Activated T-helper 2 cell treated with anti-CD3 and anti-CD28 coated beads, Interferon-gamma antibody, Interleukin-2, Interleukin-4, amounts not matched to agents 10 μg/mL and 5 μg/mL and 100 μg/mL, durations not matched to agents 14 hours and 24 hours and 36 hours (primary cell): Measurements from ENCODE around the gene GNPTG. TPM values are rescaled to one million over a fixed set of nuclear protein-coding genes. Genes with fewer than 3 reads are reported as not detected.

Source experiments
- DNase-seq: peaks from one replicate; pipeline ENCODE4 v3.0.0; 2021; ENCODE audit warnings: low spot score
- H3K27ac Mint-ChIP-seq: one replicate; pipeline ENCODE4 v1.8.0; 2021; ENCODE audit warnings: mixed read lengths
- H3K27me3 Mint-ChIP-seq: one replicate; pipeline ENCODE4 v1.8.0; 2021; ENCODE audit warnings: low read depth, mixed read lengths
- H3K36me3 Mint-ChIP-seq: one replicate; pipeline ENCODE4 v1.8.0; 2021; ENCODE audit warnings: low read depth, mixed read lengths
- H3K4me1 Mint-ChIP-seq: one replicate; pipeline ENCODE4 v1.8.0; 2021; ENCODE audit warnings: low read depth, mixed read lengths
- H3K4me3 Mint-ChIP-seq: one replicate; pipeline ENCODE4 v1.8.0; 2021; ENCODE audit warnings: low read depth, mild to moderate bottlenecking, moderate library complexity, mixed read lengths
- H3K9me3 Mint-ChIP-seq: one replicate; pipeline ENCODE4 v1.8.0; 2021; ENCODE audit warnings: mixed read lengths
- intact Hi-C: fragments of 100-400 bp; cut with micrococcal nuclease; formaldehyde crosslinking; loops from one replicate; pipeline ENCODE4 v1.15.1; 2023
- total RNA-seq: library from RNA; stranded (reverse); gene quantifications from 2 replicates; pipeline ENCODE4 v1.2.3, GENCODE V29; 2022

The GNPTG gene
- 21.3 and 24.1 TPM in 2 replicates for total RNA-seq

GRCh38 chr16:1351582-1352362, at the start of gene GNPTG, which contains the start of gene TSR3:
Gene GNPTG (plus strand): TSS chr16:1351931. CDS start chr16:1351966, 35 bp downstream.
Gene TSR3 (minus strand): TSS chr16:1351878. CDS start chr16:1351804, 74 bp downstream.
- Mint-ChIP-seq H3K9me3 (no peaks in the 10 kb centered on the region), H3K36me3 (peaks cover 5% of the 10 kb centered on the region), H3K27ac (peak within 1 kb of the TSS; percentile 72), H3K4me1 (peaks cover 14% of the 10 kb centered on the region), H3K27me3 (no peaks in the 10 kb centered on the region), H3K4me3 (peak within 1 kb of the TSS; percentile 86)
- peak; percentile 86 for DNase-seq
- intact Hi-C loops = loop anchor here (1.0 to 5.0 kb wide), 3 partner anchors 8 to 261 kb away; partner anchors contain the start of genes CRAMP1, IFT140 and UQCC4

GRCh38 chr16:1305823-1306222, 45.9 kb upstream of the GNPTG start:
- Mint-ChIP-seq H3K4me3 (no peak overlapping the region), H3K27me3 (no peaks in the 10 kb centered on the region), H3K9me3 (no peaks in the 10 kb centered on the region), H3K27ac (no peak overlapping the region), H3K4me1 (peaks cover 10% of the 10 kb centered on the region), H3K36me3 (peaks cover 9% of the 10 kb centered on the region)
- intact Hi-C loops = loop anchor here (10.0 kb wide), 2 partner anchors 119 to 469 kb away; partner anchors contain the start of genes EME2, MRPS34, NME3 and UQCC4
- DNase-seq = no peak

- Mint-ChIP-seq H3K4me3 (no peak overlapping the region), H3K27ac (no peak overlapping the region), H3K9me3 (no peaks in the 10 kb centered on the region), H3K36me3 (peaks cover 14% of the 10 kb centered on the region), H3K4me1 (peaks cover 15% of the 10 kb centered on the region), H3K27me3 (no peaks in the 10 kb centered on the region)
- DNase-seq = no peak
- intact Hi-C loops = loop anchor here (10.0 kb wide), 2 partner anchors 118 to 468 kb away; partner anchors contain the start of genes EME2, MRPS34, NME3 and UQCC4
These were observed 45.4 kb upstream of the GNPTG start for GRCh38 chr16:1306334-1306733.

- H3K9me3 Mint-ChIP-seq = no peaks in the 10 kb centered on the region
- peak overlapping the region; percentile 99 for H3K27ac Mint-ChIP-seq
- peaks cover 28% of the 10 kb centered on the region for H3K36me3 Mint-ChIP-seq
- peaks cover 15% of the 10 kb centered on the region for H3K4me1 Mint-ChIP-seq
- DNase-seq = no peak
- intact Hi-C loops = loop anchor here (2.0 to 10.0 kb wide), 3 partner anchors 70 to 466 kb away; partner anchors contain the start of genes EME2, MRPS34, NME3 and UQCC4
- H3K4me3 Mint-ChIP-seq = peak overlapping the region; percentile 83
- H3K27me3 Mint-ChIP-seq = no peaks in the 10 kb centered on the region
These were observed 43.4 kb upstream of the GNPTG start for GRCh38 chr16:1308036-1308976.

GRCh38 chr16:1308977-1309885, 42.5 kb upstream of the GNPTG start, which contains the start of gene UBE2I:
Gene UBE2I (plus strand): TSS chr16:1309636. CDS start chr16:1314031, 4,395 bp downstream.
- H3K9me3 Mint-ChIP-seq = no peaks in the 10 kb centered on the region
- H3K27me3 Mint-ChIP-seq = no peaks in the 10 kb centered on the region
- H3K4me1 Mint-ChIP-seq = peaks cover 12% of the 10 kb centered on the region
- intact Hi-C loops = loop anchor here (2.0 to 10.0 kb wide), 3 partner anchors 70 to 466 kb away; partner anchors contain the start of genes EME2, MRPS34, NME3 and UQCC4
- peak within 1 kb of the TSS; percentile 99 for H3K27ac Mint-ChIP-seq
- H3K4me3 Mint-ChIP-seq = peak within 1 kb of the TSS; percentile 92
- DNase-seq = peak; percentile 98
- peaks cover 34% of the 10 kb centered on the region for H3K36me3 Mint-ChIP-seq

GRCh38 chr16:1309888-1310831, 41.6 kb upstream of the GNPTG start:
- H3K27ac Mint-ChIP-seq = peak overlapping the region; percentile 87
- no peaks in the 10 kb centered on the region for H3K27me3 Mint-ChIP-seq
- DNase-seq = peak; percentile 50
- no peaks in the 10 kb centered on the region for H3K9me3 Mint-ChIP-seq
- peak overlapping the region; percentile 92 for H3K4me3 Mint-ChIP-seq
- peaks cover 40% of the 10 kb centered on the region for H3K36me3 Mint-ChIP-seq
- H3K4me1 Mint-ChIP-seq = peaks cover 10% of the 10 kb centered on the region
- intact Hi-C loops = loop anchor here (2.0 to 10.0 kb wide), 3 partner anchors 69 to 465 kb away; partner anchors contain the start of genes EME2, MRPS34, NME3 and UQCC4

GRCh38 chr16:1310832-1311200, 40.9 kb upstream of the GNPTG start:
- Mint-ChIP-seq H3K27me3 (no peaks in the 10 kb centered on the region), H3K36me3 (peaks cover 44% of the 10 kb centered on the region), H3K9me3 (no peaks in the 10 kb centered on the region), H3K4me1 (peaks cover 10% of the 10 kb centered on the region), H3K4me3 (peak overlapping the region; percentile 92), H3K27ac (peak overlapping the region; percentile 87)
- intact Hi-C loops = no loop called here
- DNase-seq = peak; percentile 20

GRCh38 chr16:1311212-1311737, 40.5 kb upstream of the GNPTG start:
- intact Hi-C loops = no loop called here

GRCh38 chr16:1311738-1312466, 39.8 kb upstream of the GNPTG start:
- peaks cover 10% of the 10 kb centered on the region for H3K4me1 Mint-ChIP-seq
- no peak for DNase-seq
- no peaks in the 10 kb centered on the region for H3K9me3 Mint-ChIP-seq
- no peak overlapping the region for H3K27ac Mint-ChIP-seq
- no peaks in the 10 kb centered on the region for H3K27me3 Mint-ChIP-seq
- peak overlapping the region; percentile 92 for H3K4me3 Mint-ChIP-seq
- peaks cover 55% of the 10 kb centered on the region for H3K36me3 Mint-ChIP-seq
- intact Hi-C loops = no loop called here

More at GRCh38 chr16:1311212-1311737, 40.5 kb upstream of the GNPTG start:
- peak overlapping the region; percentile 42 for H3K27ac Mint-ChIP-seq
- no peak for DNase-seq
- H3K4me1 Mint-ChIP-seq = peaks cover 10% of the 10 kb centered on the region
- peak overlapping the region; percentile 92 for H3K4me3 Mint-ChIP-seq
- peaks cover 49% of the 10 kb centered on the region for H3K36me3 Mint-ChIP-seq
- no peaks in the 10 kb centered on the region for H3K9me3 Mint-ChIP-seq
- H3K27me3 Mint-ChIP-seq = no peaks in the 10 kb centered on the region

- intact Hi-C loops = no loop called here
- H3K36me3 Mint-ChIP-seq = peaks cover 60% of the 10 kb centered on the region
- H3K27me3 Mint-ChIP-seq = no peaks in the 10 kb centered on the region
- H3K27ac Mint-ChIP-seq = no peak overlapping the region
- peaks cover 10% of the 10 kb centered on the region for H3K4me1 Mint-ChIP-seq
- peak overlapping the region; percentile 8 for H3K4me3 Mint-ChIP-seq
- H3K9me3 Mint-ChIP-seq = no peaks in the 10 kb centered on the region
- DNase-seq = no peak
These were observed 39.3 kb upstream of the GNPTG start for GRCh38 chr16:1312467-1312816.
